ENCODE measurements around the gene GPC6. TPM values are rescaled to one million over a fixed set of nuclear protein-coding genes. Genes with fewer than 3 reads are reported as not detected.
"Not testable (repeated sequence)": the region's sequence is repeated elsewhere in the genome, so short reads cannot be mapped to it uniquely, and the experiment has no call there.

The GPC6 gene
- total and polyA plus RNA-seq, 2 donors (not counting 3 experiments of a cell fraction or from before 2014, with no cell fraction given): 0.01 TPM; not detected in 1

GRCh38 chr13:94301487-94301886 lies 1074.9 kb downstream of the GPC6 start:
- intact Hi-C loops (cut with micrococcal nuclease) (no loop called here), dilution Hi-C loops (cut with MboI; ENCODE audit: extremely low pct_ligation_motif_present, low sequenced_read_pairs) (no loop called here)
- Histone ChIP-seq H3K9me1 (replicated peaks; ENCODE audit: control insufficient read depth, extremely low read depth, insufficient read depth, low read length) (no peaks in the 10 kb centered on the region), H3K4me1 (ENCODE audit: control insufficient read depth, extremely low read depth, insufficient read depth, low read length) (peaks cover 17% of the 10 kb centered on the region), H3K9ac (replicated peaks; ENCODE audit: extremely low read depth, insufficient read depth, low read length) (no peak overlapping the region), H3K79me2 (ENCODE audit: control insufficient read depth, insufficient read depth, low read length) (no peaks in the 10 kb centered on the region), H3K9me3 (replicated peaks; ENCODE audit: control insufficient read depth, insufficient read depth, low read length) (no peaks in the 10 kb centered on the region), H2AFZ (ENCODE audit: low read depth, low read length) (no peak overlapping the region), H3K27me3 (ENCODE audit: control insufficient read depth in 2 of 2, insufficient read depth in 2 of 2, low read length in 2 of 2) (no peaks in the 10 kb centered on the region), H3K4me2 (ENCODE audit: insufficient read depth, low read length) (no peak overlapping the region), H3K4me3 (replicated peaks in 1 of 3; ENCODE audit: insufficient read depth in 1 of 3, low read depth in 1 of 3, low read length in 3 of 3) (no peak overlapping the region), H3K36me3 (ENCODE audit: control insufficient read depth in 2 of 2, extremely low read depth in 1 of 2, insufficient read depth in 2 of 2, low read length in 2 of 2) (no peaks in the 10 kb centered on the region), H3K27ac (ENCODE audit: insufficient read depth, low read depth, low read length) (no peak overlapping the region), H4K20me1 (replicated peaks; ENCODE audit: control insufficient read depth, extremely low read depth, insufficient read depth, low read length) (no peaks in the 10 kb centered on the region)
- ChIA-PET CTCF (no interaction called here), POLR2A (no interaction called here)
- BruUV-seq (replicated peaks): no TSS peak
- DNase-seq (ENCODE audit: low read depth, low spot score): no peak
- TF ChIP-seq CTCF (IDR thresholded peaks at IDR 0.05; ENCODE audit: extremely low read depth in 1 of 2, insufficient read depth in 1 of 2, low read depth in 1 of 2, low read length in 2 of 2): no peak
- no peak for TF ChIP-seq JUN (IDR thresholded peaks at IDR 0.05; ENCODE audit: borderline replicate concordance, insufficient read depth, insufficient read length, low read depth)
- no peak for TF ChIP-seq MAX (IDR thresholded peaks at IDR 0.05; ENCODE audit: insufficient read depth, insufficient read length)
- TF ChIP-seq MYC (IDR thresholded peaks at IDR 0.05; ENCODE audit: low read depth, low read length): no peak
- no peak for TF ChIP-seq GATA2 (IDR thresholded peaks at IDR 0.05; ENCODE audit: insufficient read depth, insufficient read length, low read depth, low read length)
- TF ChIP-seq POLR2AphosphoS5 (IDR thresholded peaks at IDR 0.05; ENCODE audit: insufficient read depth, low read depth, low read length): no peak
- no peak for TF ChIP-seq FOS (IDR thresholded peaks at IDR 0.05; ENCODE audit: borderline replicate concordance, insufficient read depth, low read length)
- no peak for TF ChIP-seq EZH2 (IDR thresholded peaks at IDR 0.05; ENCODE audit: borderline replicate concordance, low read depth, low read length, severe bottlenecking)
- no peak for TF ChIP-seq POLR2A (IDR thresholded peaks at IDR 0.05; ENCODE audit: low read depth, low read length)
- FAIRE-seq: no peak

- H3K79me2 ChIP-seq (ENCODE audit: control insufficient read depth, insufficient read depth, low read length); CTCF ChIA-PET; intact Hi-C loops (cut with micrococcal nuclease); H3K36me3 ChIP-seq (ENCODE audit: control insufficient read depth in 2 of 2, extremely low read depth in 1 of 2, insufficient read depth in 2 of 2, low read length in 2 of 2); H3K9me1 ChIP-seq (replicated peaks; ENCODE audit: control insufficient read depth, extremely low read depth, insufficient read depth, low read length); H3K4me3 ChIP-seq (replicated peaks in 1 of 3; ENCODE audit: insufficient read depth in 1 of 3, low read depth in 1 of 3, low read length in 3 of 3); H3K27me3 ChIP-seq (ENCODE audit: control insufficient read depth in 2 of 2, insufficient read depth in 2 of 2, low read length in 2 of 2); H2AFZ ChIP-seq (ENCODE audit: low read depth, low read length); FAIRE-seq; H3K9ac ChIP-seq (replicated peaks; ENCODE audit: extremely low read depth, insufficient read depth, low read length); H4K20me1 ChIP-seq (replicated peaks; ENCODE audit: control insufficient read depth, extremely low read depth, insufficient read depth, low read length); dilution Hi-C loops (cut with MboI; ENCODE audit: extremely low pct_ligation_motif_present, low sequenced_read_pairs); POLR2A ChIA-PET; H3K9me3 ChIP-seq (replicated peaks; ENCODE audit: control insufficient read depth, insufficient read depth, low read length); H3K4me2 ChIP-seq (ENCODE audit: insufficient read depth, low read length); BruUV-seq (replicated peaks); H3K27ac ChIP-seq (ENCODE audit: insufficient read depth, low read depth, low read length); DNase-seq (ENCODE audit: low read depth, low spot score): not testable (repeated sequence)
- peaks cover 17% of the 10 kb centered on the region for H3K4me1 ChIP-seq (ENCODE audit: control insufficient read depth, extremely low read depth, insufficient read depth, low read length)
These were observed 1076.4 kb downstream of the GPC6 start for GRCh38 chr13:94302847-94303565.

All from endothelial cell of umbilical vein (primary cell).